AG04450 (cell line): Measurements from ENCODE around the gene PLLP. TPM values are rescaled to one million over a fixed set of nuclear protein-coding genes. Genes with fewer than 3 reads are reported as not detected.
A peak's percentile ranks its signal among the peaks of the same experiment; 100 is the strongest.

Source experiments
- CTCF ChIA-PET: fragments of 300-600, 350-600 bp; formaldehyde crosslinking; extraction: SDS; loops from one replicate; lab custom pipeline; 2022; ENCODE audit warnings: antibody characterized with exemption, inconsistent platforms; lab: Charles Lee
- POLR2A ChIA-PET: fragments of 350-600 bp; formaldehyde crosslinking; extraction: SDS; loops from one replicate; lab custom pipeline; 2021; ENCODE audit warnings: antibody characterized with exemption, inconsistent platforms; lab: Yijun Ruan, JAX
- DNase-seq: peaks from one replicate; pipeline ENCODE4 v3.0.0-alpha.2; 2011; ENCODE audit warnings: low read depth, low spot score
- H3K27ac ChIP-seq: one replicate; pipeline ENCODE4 v1.5.1; 2012; ENCODE audit warnings: low read depth, low read length, control low read depth
- H3K27me3 ChIP-seq: one replicate; pipeline ENCODE4 v1.6.0; 2012; ENCODE audit warnings: low read length; ENCODE audit not compliant: control insufficient read depth, insufficient read depth
- H3K4me3 ChIP-seq: 2 replicates; pipeline ENCODE4 v1.5.1; 2011; ENCODE audit warnings: mild to moderate bottlenecking, low read depth, low read length, control low read depth
- H3K9me3 ChIP-seq: 2 replicates; pipeline ENCODE4 v1.5.1; 2012; ENCODE audit warnings: low read length; ENCODE audit not compliant: control insufficient read depth, insufficient read depth
- polyA plus RNA-seq: library from polyadenylated mRNA; depleted of rRNA; stranded (reverse); fragments of >200 nt; gene quantifications from 2 replicates; pipeline ENCODE4 v1.2.3, GENCODE V29; 2011
- TF ChIP-seq, protein P1 (sequence below): IDR thresholded peaks from 2 replicates; pipeline ENCODE4 v1.5.1; 2011; ENCODE audit warnings: low read depth, low read length, control low read depth, inconsistent platforms

Gene PLLP
- polyA plus RNA-seq, 1 experiment = 0.10 TPM

DNA sequence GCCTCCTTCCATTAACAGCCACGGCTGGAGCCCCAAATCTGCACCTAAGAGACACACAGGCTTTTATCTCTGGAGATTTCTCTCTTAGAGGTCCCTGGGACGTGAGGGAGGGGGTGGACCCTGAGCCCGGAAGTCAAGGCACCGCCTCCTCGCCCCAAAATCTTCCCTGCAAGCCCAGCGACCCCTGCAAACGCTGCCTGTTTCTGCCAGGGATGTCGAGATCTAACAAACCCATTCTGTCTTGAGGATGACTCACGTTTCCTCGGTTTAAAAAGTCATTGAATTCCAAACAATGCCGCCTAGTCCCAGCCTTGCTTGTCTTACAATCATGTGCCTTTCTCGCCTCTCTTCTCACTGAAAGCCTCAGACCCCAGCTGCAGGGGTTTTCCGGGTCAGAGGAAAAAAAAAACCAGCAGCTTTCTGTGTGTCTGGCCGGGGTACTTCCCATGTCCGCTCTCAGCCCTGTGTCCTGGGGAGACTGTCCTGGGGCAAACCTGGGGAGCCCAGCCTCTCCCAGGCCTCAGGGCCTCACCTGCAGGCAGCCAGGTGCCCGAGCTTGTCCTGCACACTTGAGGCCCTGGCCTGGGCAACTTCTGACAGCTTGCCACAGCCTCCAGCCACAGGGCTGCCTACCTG, 24.1 kb downstream of the PLLP start:
- TF ChIP-seq, protein P1, sequence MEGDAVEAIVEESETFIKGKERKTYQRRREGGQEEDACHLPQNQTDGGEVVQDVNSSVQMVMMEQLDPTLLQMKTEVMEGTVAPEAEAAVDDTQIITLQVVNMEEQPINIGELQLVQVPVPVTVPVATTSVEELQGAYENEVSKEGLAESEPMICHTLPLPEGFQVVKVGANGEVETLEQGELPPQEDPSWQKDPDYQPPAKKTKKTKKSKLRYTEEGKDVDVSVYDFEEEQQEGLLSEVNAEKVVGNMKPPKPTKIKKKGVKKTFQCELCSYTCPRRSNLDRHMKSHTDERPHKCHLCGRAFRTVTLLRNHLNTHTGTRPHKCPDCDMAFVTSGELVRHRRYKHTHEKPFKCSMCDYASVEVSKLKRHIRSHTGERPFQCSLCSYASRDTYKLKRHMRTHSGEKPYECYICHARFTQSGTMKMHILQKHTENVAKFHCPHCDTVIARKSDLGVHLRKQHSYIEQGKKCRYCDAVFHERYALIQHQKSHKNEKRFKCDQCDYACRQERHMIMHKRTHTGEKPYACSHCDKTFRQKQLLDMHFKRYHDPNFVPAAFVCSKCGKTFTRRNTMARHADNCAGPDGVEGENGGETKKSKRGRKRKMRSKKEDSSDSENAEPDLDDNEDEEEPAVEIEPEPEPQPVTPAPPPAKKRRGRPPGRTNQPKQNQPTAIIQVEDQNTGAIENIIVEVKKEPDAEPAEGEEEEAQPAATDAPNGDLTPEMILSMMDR = no peak
- DNase-seq = peak; percentile 50
- ChIA-PET CTCF (interaction anchor here (1.1 to 1.5 kb wide), 2 partner anchors 156 to 157 kb away, joined by 3 read pairs; no protein-coding TSS in a partner anchor), POLR2A (no interaction called here)
- peak overlapping the region; percentile 84 for H3K27ac ChIP-seq
- no peaks in the 10 kb centered on the region for H3K27me3 ChIP-seq
- H3K9me3 ChIP-seq = no peaks in the 10 kb centered on the region; the same call in 1 of the 2 replicates
- 0 out of 2 replicates have a peak overlapping the region, but pooled peaks have one; percentile 4 for H3K4me3 ChIP-seq

DNA sequence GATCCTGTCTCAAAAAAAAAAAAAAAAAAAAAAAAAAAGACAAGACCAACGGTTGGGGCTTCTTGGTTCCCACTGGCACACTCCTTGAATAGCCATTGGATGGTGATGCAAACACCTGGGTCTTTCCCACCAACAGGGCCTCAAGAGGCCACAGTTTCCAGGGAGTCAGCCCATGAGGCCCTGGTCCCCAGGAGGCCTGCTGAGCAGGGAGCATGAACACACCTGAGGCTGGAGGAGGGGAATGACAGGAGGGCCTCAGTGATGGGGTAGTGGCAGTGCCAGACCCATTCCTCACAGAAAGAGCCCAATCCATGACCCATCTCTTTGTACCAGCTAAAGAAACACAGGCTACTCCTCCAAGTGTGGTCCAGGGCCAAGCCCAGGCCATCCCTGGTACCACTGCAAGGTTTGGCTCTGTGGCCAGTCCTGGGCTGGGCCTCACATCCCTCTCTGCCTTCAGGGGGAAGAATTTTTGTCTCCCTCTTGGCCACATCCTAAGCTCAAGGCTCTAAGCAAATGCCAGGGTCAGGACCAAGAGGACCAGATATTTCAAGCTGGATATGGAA, 25.5 kb downstream of the PLLP start:
- H3K4me3 ChIP-seq = no peak overlapping the region
- ChIA-PET CTCF (interaction anchor here (1.1 to 1.5 kb wide), 2 partner anchors 158 to 159 kb away, joined by 3 read pairs; no protein-coding TSS in a partner anchor), POLR2A (interaction anchor here (0.7 kb wide), 1 partner anchor 41 kb away, joined by 5 read pairs; no protein-coding TSS in a partner anchor)
- H3K27me3 ChIP-seq = no peaks in the 10 kb centered on the region
- no peak overlapping the region for H3K27ac ChIP-seq
- no peak for DNase-seq
- H3K9me3 ChIP-seq = no peaks in the 10 kb centered on the region; the same call in 1 of the 2 replicates
- TF ChIP-seq, protein P1 = no peak

DNA sequence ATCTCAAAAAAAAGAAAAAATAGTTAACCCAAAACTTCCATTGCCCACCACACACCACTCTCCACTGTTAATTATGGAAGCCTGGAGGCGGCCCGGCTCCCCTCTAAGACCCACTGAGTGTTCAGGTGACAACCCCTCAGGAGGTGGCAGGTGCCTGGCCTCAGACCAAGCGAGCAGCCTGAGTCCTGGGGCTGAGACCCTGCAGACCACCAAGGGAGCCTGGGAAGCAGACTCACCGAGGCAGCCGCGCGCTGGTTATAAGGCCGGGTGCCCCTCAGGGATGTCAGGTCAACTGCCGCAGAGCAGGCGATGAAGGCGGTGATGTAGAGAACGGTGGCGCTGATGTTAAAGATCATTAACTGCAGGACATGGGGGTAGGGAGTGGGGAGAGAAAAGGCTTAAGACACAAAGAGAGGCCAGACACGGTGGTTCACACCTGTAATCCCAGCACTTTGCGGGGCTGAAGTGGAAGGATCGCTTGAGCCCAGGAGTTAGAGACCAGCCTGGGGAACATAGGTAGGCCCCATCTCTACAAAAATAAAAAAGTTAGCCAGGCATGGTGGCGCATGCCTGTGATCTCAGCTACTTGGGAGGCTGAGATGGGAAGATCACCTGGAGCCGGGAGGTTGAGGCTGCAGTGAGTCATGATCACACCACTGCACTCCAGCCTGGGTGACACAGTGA, 26.1 kb downstream of the PLLP start:
- H3K27me3 ChIP-seq = no peaks in the 10 kb centered on the region
- H3K9me3 ChIP-seq = no peaks in the 10 kb centered on the region; the same call in 1 of the 2 replicates
- ChIA-PET CTCF (interaction anchor here (1.5 kb wide), 1 partner anchor 158 kb away, joined by 3 read pairs; no protein-coding TSS in a partner anchor), POLR2A (no interaction called here)
- DNase-seq = no peak
- TF ChIP-seq, protein P1 = no peak
- H3K4me3 ChIP-seq = no peak overlapping the region
- H3K27ac ChIP-seq = no peak overlapping the region

DNA sequence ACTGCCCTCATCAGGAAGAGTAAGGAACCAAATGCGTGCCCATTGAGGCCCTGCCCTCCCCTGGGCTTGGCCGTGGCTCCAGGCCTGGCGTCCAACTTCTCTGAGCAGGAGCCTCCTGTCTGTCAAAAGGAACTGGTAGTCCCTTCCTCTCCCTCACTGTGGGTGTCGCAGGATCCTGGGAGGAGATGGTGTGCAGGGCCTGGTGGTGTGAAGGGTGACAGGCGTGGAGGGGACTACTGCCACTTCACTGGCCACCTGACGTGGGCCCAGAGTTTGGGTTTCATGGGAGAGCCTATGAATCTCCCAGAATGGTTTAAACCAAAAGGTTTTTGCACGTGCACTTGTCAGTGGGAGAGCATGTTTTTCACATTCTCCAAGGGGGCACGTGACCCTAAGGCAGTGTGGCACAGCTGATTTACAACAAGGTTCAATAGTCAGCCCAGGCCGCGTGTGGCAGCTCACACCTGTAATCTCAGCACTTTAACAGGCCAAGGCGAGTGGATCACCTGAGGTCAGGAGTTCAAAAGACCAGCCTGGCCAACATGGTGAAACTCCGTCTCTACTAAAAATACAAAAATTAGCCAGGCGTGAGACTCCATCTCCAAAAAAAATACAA, 26.9 kb downstream of the PLLP start:
- DNase-seq = no peak
- Histone ChIP-seq H3K27ac (no peak overlapping the region), H3K9me3 (no peaks in the 10 kb centered on the region; the same call in 1 of the 2 replicates), H3K27me3 (no peaks in the 10 kb centered on the region), H3K4me3 (no peak overlapping the region)
- TF ChIP-seq, protein P1 = no peak
- ChIA-PET POLR2A (interaction anchor here (0.7 kb wide), 1 partner anchor 114 kb away, joined by 8 read pairs; no protein-coding TSS in a partner anchor), CTCF (no interaction called here)
